ENCODE results near the gene SLIT3. TPM values are rescaled to one million over a fixed set of nuclear protein-coding genes. Genes with fewer than 3 reads are reported as not detected.

SLIT3 gene
- polyA plus RNA-seq, 6 donors from 2014 or later = not detected

- Mint-ChIP-seq H3K4me1 (no peaks in the 10 kb centered on the region), H3K27me3 (peaks cover 23 to 37% (median 24%) of the 10 kb centered on the region in 3 donors), H3K9me3 (peaks cover 0 to 8% (median 0%) of the 10 kb centered on the region in 7 donors), H3K4me3 (no peak overlapping the region), H3K27ac (no peak overlapping the region), H3K36me3 (no peaks in the 10 kb centered on the region)
- DNase-seq (no peak), ATAC-seq (ENCODE audit: low read depth in 2 of 2) (no peak)
Observed at GRCh38 chr5:168899264-168899663, 401.7 kb downstream of the SLIT3 start.

DNA sequence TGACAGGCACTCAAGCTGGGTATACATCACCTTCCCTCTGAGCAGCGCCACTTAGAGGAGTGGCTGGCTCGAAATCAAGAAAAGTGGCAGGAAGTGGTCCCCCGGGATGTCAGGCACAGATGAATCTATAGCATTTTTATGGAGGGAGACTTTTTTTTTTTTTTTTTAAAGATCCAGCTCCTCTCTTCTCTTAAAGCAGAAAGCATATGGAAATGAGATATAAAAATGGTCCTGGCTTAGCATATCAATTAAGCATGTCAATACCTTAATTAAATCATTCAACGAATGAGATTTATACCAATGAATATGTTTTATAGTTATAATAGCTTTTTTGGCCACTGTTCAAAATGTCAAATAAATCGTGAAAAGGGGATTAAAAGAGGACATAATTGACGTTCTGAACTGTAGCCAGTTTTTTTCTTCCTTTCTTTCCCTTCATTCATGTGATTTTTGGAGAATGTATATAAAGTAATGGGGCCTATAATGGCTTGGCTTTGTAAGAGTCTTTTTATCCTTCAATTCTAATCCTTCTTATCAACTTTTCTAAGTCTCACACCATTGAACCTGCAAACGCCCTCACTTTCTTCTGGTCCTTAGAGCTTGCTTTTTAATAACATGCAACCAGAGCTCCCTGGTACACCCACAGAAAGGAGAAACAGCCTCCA is 402.6 kb downstream of the SLIT3 start:
- peaks cover 0 to 8% (median 0%) of the 10 kb centered on the region in 7 donors for H3K9me3 Mint-ChIP-seq
- H3K4me1 Mint-ChIP-seq = no peaks in the 10 kb centered on the region
- no peak for ATAC-seq (ENCODE audit: low read depth in 2 of 2)
- H3K4me3 Mint-ChIP-seq = no peak overlapping the region
- no peaks in the 10 kb centered on the region for H3K36me3 Mint-ChIP-seq
- peaks cover 20 to 37% (median 26%) of the 10 kb centered on the region in 3 donors for H3K27me3 Mint-ChIP-seq
- H3K27ac Mint-ChIP-seq = no peak overlapping the region
- DNase-seq = no peak

DNA sequence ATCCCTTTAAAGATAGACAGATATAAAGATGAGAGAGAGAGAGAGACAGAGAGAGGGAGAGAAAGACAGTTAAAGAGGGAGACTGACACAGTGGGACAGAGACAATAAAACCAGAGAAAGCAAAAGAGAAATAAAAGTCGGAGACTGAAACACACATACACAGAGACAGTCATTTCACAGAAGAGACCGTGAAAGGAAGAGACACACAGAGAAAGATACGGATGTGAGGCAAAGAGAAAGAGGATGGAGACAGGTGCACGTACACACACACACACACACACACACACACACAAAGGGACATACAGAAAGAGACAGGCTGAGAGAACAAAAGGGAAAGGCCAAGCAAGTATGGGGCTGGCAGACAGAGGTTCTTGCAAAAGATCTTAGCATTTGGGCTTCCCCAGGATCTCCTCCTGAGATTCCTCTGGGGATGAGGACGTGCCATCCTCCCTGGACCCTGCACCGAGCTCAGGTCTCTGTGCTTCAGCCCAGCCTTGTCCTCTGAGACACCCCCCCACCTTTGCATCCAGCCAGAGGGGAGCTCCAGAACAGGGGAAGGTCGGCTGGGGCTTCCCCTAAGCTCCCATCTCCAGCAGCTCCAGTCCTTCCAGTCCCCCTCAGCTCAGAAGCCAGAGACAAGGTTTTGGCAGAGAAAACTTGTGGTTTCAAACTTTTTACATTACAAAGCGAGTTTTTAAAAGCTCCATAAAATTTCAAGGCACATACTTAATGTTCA is 403.4 kb downstream of the SLIT3 start:
- peaks cover 26 to 32% (median 26%) of the 10 kb centered on the region in 3 donors for H3K27me3 Mint-ChIP-seq
- no peaks in the 10 kb centered on the region for H3K4me1 Mint-ChIP-seq
- no peak overlapping the region for H3K4me3 Mint-ChIP-seq
- ATAC-seq (ENCODE audit: low read depth in 2 of 2) (no peak), DNase-seq (no peak)
- H3K9me3 Mint-ChIP-seq = peaks cover 0 to 8% (median 0%) of the 10 kb centered on the region in 7 donors
- no peaks in the 10 kb centered on the region for H3K36me3 Mint-ChIP-seq
- no peak overlapping the region for H3K27ac Mint-ChIP-seq

GRCh38 chr5:168895295-168896071 is 405.5 kb downstream of the SLIT3 start:
- Mint-ChIP-seq H3K4me3 (no peak overlapping the region), H3K36me3 (no peaks in the 10 kb centered on the region), H3K27me3 (peaks cover 27 to 37% (median 30%) of the 10 kb centered on the region in 3 donors), H3K9me3 (peaks cover 0 to 4% (median 0%) of the 10 kb centered on the region in 7 donors), H3K4me1 (no peaks in the 10 kb centered on the region), H3K27ac (no peak overlapping the region)
- DNase-seq = no peak
- no peak for ATAC-seq (ENCODE audit: low read depth in 2 of 2)

GRCh38 chr5:168893283-168893682 is 407.7 kb downstream of the SLIT3 start:
- DNase-seq (no peak), ATAC-seq (ENCODE audit: low read depth in 2 of 2) (no peak)
- H3K27ac Mint-ChIP-seq = no peak overlapping the region
- no peaks in the 10 kb centered on the region for H3K4me1 Mint-ChIP-seq
- H3K9me3 Mint-ChIP-seq = peaks cover 0 to 3% (median 0%) of the 10 kb centered on the region in 7 donors
- no peaks in the 10 kb centered on the region for H3K36me3 Mint-ChIP-seq
- peaks cover 30 to 37% (median 34%) of the 10 kb centered on the region in 3 donors for H3K27me3 Mint-ChIP-seq
- no peak overlapping the region for H3K4me3 Mint-ChIP-seq

- Mint-ChIP-seq H3K4me3 (no peak overlapping the region), H3K9me3 (peaks cover 0 to 3% (median 0%) of the 10 kb centered on the region in 7 donors), H3K36me3 (no peaks in the 10 kb centered on the region), H3K27ac (no peak overlapping the region), H3K27me3 (peaks cover 29 to 37% (median 36%) of the 10 kb centered on the region in 3 donors), H3K4me1 (no peaks in the 10 kb centered on the region)
- ATAC-seq (ENCODE audit: low read depth in 2 of 2) (no peak), DNase-seq (no peak)
Observed at GRCh38 chr5:168892618-168893186, 408.2 kb downstream of the SLIT3 start.

DNA sequence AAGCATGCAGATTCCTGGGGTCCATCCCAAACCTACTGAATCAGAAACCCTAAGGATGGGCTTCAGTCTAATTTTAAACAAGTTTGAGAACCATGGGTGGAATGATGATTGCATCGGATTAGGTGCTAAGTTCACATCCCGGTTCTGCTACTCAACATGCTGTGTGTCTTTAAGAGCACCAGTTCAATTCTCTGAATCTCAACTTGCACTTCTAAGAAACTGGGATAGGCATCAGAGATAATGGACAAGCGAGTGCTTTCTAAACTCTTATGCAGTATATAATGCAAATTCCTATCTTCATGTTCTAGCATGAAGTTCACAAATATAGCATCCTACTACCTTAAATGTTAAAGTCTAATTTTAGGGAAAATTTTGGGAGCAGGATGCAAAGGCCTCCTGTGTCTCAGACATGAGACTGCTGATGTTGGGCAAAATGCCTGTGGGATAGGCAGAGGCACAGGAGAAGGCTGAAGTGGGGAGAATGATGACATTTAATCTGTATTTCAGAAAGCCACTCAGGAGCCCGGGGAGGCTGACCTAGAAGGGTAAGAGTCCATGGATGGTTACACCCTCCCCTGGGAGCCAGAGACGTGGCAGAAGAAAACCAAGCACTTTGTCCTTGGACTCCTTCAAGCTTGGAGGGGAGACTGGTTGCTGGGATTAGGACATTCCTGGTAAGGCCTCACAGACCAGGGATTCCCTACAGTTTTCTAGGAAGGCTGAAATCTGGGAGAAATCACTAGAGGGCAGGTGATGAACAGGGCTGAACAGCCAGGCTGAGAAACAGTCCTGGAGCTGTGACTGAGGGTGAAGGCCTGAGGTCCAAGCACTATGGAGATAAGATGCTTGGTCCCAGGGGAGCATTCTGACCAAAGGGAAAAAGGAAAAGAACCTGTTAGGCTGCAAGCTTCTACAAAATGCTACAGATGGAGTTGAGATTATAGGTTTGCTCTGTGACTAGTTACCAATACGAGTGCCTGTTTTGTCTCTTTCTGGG is 409.8 kb downstream of the SLIT3 start:
- Mint-ChIP-seq H3K27me3 (peaks cover 21 to 32% (median 21%) of the 10 kb centered on the region in 3 donors), H3K27ac (peak overlapping the region in 1 of 6 donors; percentile 47), H3K4me3 (no peak overlapping the region), H3K9me3 (peaks cover 0 to 2% (median 0%) of the 10 kb centered on the region in 7 donors), H3K4me1 (no peaks in the 10 kb centered on the region), H3K36me3 (no peaks in the 10 kb centered on the region)
- DNase-seq = no peak
- no peak for ATAC-seq (ENCODE audit: low read depth in 2 of 2)

GRCh38 chr5:168889039-168889438 is 411.9 kb downstream of the SLIT3 start:
- no peak overlapping the region for H3K4me3 Mint-ChIP-seq
- no peak for ATAC-seq (ENCODE audit: low read depth in 2 of 2)

DNA sequence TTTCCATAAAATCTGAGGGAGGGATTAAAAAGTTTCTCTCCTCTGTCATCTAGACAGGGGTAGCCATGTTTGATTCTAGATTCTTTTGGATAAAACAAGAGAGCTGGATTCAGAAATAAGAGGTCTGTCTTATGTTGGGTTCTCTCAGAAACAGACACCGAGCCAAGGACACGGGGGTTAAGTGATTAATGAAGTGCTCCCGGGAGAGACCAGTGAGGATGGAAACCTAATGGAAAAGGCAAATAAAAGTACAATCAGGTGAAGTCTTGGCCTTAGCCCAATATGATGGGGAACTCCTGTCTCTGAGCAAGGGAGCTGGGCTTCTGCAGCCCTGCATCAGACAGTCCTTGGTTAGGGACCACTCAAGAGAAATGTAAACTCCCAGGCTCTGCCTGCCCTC is 413.0 kb downstream of the SLIT3 start:
- ATAC-seq (ENCODE audit: low read depth in 2 of 2) (no peak), DNase-seq (no peak)
- Mint-ChIP-seq H3K27ac (no peak overlapping the region), H3K27me3 (peaks cover 13 to 20% (median 18%) of the 10 kb centered on the region in 3 donors), H3K4me3 (no peak overlapping the region), H3K9me3 (peaks cover 0 to 2% (median 0%) of the 10 kb centered on the region in 7 donors), H3K36me3 (no peaks in the 10 kb centered on the region), H3K4me1 (no peaks in the 10 kb centered on the region)

More at GRCh38 chr5:168889039-168889438, 411.9 kb downstream of the SLIT3 start:
- no peak for DNase-seq
- Mint-ChIP-seq H3K4me1 (no peaks in the 10 kb centered on the region), H3K27ac (no peak overlapping the region), H3K9me3 (peaks cover 0 to 2% (median 0%) of the 10 kb centered on the region in 7 donors), H3K36me3 (no peaks in the 10 kb centered on the region), H3K27me3 (peaks cover 9 to 20% (median 13%) of the 10 kb centered on the region in 3 donors)

DNA sequence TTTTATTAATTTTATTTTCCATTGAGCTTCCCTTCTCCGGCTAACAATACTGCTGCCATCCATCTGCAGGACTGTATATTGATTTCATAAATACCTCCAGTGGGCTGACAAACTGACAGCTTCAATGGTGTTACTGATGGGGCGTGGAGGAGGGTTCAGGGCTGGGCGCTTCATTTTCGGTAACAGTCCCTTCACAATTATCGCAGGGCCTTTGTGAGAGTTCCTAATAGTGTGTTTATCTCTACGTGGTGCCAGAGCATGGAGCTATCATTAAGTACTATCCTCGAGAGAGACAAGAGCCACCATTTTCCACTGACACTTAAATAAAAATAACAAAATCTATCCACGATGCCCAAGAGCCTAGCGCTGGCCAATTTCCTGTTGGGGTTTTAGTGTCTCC is 414.8 kb downstream of the SLIT3 start:
- H3K36me3 Mint-ChIP-seq = no peaks in the 10 kb centered on the region
- DNase-seq = no peak
- H3K9me3 Mint-ChIP-seq = no peaks in the 10 kb centered on the region
- no peaks in the 10 kb centered on the region for H3K4me1 Mint-ChIP-seq
- ATAC-seq (ENCODE audit: low read depth in 2 of 2) = no peak
- H3K27ac Mint-ChIP-seq = no peak overlapping the region
- no peak overlapping the region for H3K4me3 Mint-ChIP-seq
- peaks cover 10 to 15% (median 13%) of the 10 kb centered on the region in 3 donors for H3K27me3 Mint-ChIP-seq

DNA sequence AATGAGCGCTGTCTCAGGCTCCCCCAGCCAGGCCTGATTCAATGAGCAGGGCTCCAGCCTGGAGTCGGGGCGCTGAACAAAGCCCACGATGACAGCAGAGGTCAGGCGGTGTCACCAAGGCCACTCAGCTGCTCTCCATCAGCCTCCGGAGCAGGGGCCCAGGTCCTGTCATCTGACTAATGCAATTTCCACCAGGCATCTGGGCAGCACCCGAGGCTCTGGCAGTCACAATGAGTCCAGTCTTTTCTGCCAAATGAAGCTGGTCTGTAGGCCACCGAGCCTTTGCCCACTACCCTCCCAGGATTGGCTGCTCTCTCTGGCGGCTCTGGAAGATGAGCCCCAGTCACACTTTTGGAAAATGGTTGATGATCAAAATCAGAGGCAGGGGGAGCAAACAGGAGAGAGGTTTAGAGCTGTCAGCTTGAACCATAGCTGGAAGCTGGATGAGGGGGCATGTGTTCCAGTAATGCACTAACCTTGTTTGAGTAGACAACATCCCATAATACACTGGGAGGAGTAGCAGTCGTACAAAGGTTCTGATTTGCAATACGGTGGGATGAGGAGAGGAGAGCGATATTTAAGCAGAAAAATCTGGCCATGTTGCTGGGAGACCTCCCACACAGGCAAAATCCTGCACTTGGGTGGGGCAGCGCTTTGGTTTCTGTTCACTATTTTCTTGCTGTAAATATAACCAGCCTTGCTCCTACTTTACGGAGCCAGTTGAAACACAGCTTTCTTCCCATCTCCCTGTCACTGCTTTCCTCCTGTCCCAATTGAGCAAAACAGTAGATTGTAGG is 415.4 kb downstream of the SLIT3 start:
- H3K36me3 Mint-ChIP-seq = no peaks in the 10 kb centered on the region
- ATAC-seq (ENCODE audit: low read depth in 2 of 2) (no peak), DNase-seq (no peak)
- H3K27me3 Mint-ChIP-seq = peaks cover 8 to 18% (median 11%) of the 10 kb centered on the region in 3 donors
- no peak overlapping the region for H3K27ac Mint-ChIP-seq
- no peaks in the 10 kb centered on the region for H3K9me3 Mint-ChIP-seq
- H3K4me1 Mint-ChIP-seq = peaks cover 0 to under 1% (median 0%) of the 10 kb centered on the region in 3 donors
- no peak overlapping the region for H3K4me3 Mint-ChIP-seq

DNA sequence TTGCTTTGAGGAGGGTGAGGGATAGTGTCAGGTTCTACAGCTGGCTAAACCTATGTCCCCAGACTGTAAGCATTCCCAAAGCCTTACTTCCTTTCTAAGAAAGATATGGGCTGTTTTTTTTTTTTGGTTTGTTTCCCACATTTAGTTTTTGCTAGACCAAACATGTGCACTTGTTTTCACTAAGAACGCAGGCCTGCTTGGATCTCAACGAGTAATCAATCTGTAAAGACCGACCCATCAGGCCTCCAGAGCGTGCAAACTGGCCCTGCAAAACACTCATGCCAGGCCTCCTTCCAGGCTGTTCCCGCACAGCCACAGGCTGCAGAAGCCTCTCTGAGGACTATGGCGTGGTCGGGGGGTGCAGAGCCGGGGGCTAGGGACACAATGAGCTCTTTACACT is 416.9 kb downstream of the SLIT3 start:
- Mint-ChIP-seq H3K9me3 (no peaks in the 10 kb centered on the region), H3K27me3 (peaks cover 8 to 25% (median 16%) of the 10 kb centered on the region in 3 donors), H3K36me3 (no peaks in the 10 kb centered on the region), H3K27ac (no peak overlapping the region), H3K4me1 (peaks cover 9 to 16% (median 13%) of the 10 kb centered on the region in 3 donors), H3K4me3 (no peak overlapping the region)
- no peak for ATAC-seq (ENCODE audit: low read depth in 2 of 2)
- DNase-seq = no peak
